Anterior cingulate cortex (tissue), 58 donors: ENCODE data around the gene RAB9B.
"Not testable (repeated sequence)": the region's sequence is repeated elsewhere in the genome, so short reads cannot be mapped to it uniquely, and the experiment has no call there.

ENCODE experiments used
- DNase-seq, 58 donors: peaks; one replicate each; lab custom pipeline; 2025; lab: John Stamatoyannopoulos, UW

Gene RAB9B

GRCh38 chrX:103831803-103832544 is at the start of gene RAB9B:
TSS of gene RAB9B (minus strand) at chrX:103832257. CDS start at chrX:103825784, 6,473 bp downstream.
- peak in 56 of 58 donors; percentile 1 to 76 (median 52) for DNase-seq

GRCh38 chrX:103879339-103879738 is 47.3 kb upstream of the RAB9B start:
- no peak for DNase-seq

- no peak for DNase-seq
These were observed 46.5 kb upstream of the RAB9B start for GRCh38 chrX:103878466-103879122.

DNA sequence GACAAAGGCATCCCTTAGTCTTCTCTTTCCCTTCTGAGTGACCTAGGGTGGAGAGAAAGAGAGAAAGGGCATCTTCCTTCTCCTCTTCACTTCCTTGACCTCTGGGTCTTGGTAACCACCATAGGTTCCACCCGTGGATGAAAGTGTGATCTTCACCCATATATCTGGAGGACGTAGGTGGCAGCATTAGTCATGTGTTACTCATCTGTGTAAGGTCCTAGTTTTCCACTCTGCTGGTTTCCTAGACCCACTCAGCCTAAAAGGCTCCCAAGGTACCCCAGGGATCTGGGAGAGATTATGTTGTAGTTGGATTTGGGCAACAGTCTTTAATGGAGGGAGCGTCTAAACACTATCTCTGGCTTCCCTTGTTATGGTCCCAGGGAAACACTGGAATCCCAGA is 45.5 kb upstream of the RAB9B start:
- no peak for DNase-seq

DNA sequence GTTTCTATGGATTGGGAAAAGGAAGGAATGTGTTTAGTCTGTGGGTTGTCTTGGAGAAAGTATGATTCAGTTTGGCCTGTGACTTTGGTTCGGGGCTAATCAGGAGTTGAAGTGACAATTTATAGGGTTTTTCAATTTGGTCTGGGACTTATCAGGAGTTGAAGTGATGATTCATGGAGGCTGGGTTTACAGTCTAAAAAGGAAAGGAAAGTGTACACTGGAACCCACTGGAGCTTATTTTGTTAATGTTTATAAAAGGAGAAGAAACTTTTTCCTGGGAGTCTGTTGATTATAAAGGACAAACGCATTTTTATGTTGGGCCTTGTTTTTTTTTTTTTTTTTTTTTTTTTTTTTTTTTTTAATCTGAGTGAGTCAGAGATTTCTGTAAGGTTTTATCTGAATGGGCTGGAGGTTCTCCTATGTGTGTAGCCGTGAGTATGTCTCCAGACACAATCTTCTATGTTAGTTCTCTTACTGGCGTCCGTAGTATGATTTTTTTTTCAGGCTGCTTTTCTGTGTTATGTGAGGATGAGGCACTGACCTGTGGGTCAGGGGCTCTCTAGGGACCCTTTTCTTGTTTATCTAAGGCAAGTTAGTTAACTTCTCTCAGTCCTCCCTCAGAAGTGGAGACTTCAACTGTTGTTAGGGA is 33.0 kb upstream of the RAB9B start:
- DNase-seq = no peak

DNA sequence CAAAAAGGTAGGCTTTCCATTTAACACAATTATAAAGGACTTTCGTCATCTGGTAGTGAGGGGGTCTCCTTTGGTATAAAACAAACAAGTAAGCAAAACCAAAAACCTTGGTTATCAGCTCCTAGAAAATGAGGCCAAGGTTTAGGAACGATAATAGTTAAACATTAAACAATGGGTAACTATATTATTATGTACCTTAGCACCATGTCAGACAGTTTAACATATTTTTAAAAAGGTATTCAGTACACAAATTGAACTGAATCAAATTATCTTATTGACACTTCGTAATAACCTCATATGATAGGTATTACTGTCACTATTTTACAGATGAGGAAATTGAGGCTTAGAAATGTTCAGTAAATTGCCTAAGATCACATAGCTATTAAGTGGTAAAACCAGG is 32.1 kb upstream of the RAB9B start:
- DNase-seq = no peak

- no peak for DNase-seq
These were observed 29.1 kb upstream of the RAB9B start for GRCh38 chrX:103861200-103861599.

DNA sequence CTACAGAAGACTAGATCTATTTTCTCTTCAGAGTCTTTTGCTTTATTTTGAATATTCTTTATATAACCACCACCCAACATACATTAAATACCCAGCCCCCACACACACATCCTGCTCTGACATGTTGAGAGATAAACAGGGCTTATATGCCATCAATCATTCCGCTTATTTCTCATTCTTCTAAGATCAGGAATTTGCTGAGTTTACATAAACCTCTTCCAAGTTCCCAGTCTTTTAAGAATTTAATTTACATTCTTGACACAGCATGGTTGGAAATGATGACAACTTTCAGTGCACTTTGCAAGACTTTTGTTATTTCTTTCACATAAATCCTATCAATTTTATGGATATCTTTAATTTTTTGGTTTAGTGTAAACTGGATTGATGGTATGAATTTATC is 17.5 kb upstream of the RAB9B start:
- DNase-seq = no peak

DNA sequence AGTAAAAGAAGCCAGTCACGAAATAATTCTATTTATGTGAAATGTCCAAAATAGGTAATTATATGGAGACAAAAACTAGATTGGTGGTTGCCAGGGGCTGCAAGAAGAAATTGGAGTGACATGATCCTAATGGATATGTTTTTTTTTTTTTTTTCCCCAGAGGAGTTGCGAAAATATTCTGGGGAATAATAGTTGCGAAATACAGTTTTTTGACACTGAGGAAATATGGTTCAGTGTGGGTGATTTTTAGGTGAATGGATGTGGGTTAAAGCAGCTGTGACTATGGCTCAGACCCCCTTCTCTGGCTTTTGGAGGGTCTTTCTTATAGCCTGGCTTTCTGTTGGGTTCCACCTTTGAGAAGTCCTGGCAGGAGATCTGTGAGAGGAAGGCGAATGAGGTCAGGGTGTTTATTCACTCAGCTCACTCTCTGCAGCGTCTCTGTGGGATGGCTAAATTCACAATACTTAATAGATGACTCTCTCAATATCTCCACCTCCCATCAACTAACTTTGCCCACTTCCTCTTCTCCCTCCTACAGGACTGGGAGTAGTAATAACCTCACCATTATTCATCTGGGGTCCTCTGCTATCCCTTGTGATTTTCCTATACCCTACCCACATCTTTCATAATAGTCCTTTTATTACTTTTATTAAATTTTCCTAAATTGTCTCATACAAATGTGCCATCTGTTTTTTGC is 15.3 kb upstream of the RAB9B start:
- DNase-seq = no peak

- DNase-seq = no peak
These were observed 14.3 kb upstream of the RAB9B start for GRCh38 chrX:103846386-103846785.

DNA sequence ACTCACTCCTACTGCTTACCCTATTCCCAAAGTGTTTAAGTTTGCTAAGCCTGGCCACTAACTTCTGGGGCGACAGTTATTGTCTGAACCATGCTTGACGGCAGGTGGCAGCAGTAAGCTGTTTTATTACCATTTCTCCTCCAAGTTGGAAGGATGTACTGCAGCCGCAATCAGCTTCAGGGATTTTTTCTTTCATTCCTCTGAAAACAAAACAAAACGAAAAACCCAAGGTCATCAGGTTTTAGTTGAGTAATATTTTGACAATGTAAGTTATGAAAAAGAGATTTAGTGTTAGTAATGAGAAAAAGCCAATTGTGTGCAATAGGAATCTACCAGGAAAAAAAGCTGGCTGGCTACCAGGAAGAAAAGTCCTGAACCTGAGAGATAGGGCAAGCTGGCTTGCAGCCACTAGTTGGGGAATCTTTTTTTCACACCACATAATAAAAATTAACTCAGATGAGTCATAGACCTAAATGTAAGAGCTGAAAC is 13.2 kb upstream of the RAB9B start:
- DNase-seq = peak in 46 of 58 donors; percentile 0 to 61 (median 6)

GRCh38 chrX:103839404-103839803 is 7.3 kb upstream of the RAB9B start:
- DNase-seq = no peak

DNA sequence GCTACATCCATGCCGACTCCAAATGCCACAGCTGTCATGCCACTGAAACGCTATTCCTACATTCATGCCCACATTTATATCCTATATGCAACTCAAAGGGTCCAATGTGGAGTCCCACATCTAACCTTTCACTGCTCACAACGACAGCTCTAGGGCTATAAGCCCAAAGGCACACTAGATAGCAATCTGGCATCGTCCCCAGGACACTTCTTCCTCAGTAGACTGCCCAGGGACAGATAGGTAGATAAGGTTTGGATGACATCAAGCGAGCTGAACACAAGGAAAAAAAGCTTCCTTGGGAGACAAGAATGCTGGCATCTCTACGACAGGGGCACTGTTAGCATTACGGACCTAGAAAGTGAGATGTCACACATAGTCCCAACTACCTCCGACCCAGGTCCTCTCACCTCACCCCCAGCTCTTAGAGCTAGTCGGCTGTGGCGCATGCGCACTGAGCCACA is 685 bp downstream of the RAB9B start:
- peak in 7 of 58 donors; percentile 12 to 59 (median 22) for DNase-seq

DNA sequence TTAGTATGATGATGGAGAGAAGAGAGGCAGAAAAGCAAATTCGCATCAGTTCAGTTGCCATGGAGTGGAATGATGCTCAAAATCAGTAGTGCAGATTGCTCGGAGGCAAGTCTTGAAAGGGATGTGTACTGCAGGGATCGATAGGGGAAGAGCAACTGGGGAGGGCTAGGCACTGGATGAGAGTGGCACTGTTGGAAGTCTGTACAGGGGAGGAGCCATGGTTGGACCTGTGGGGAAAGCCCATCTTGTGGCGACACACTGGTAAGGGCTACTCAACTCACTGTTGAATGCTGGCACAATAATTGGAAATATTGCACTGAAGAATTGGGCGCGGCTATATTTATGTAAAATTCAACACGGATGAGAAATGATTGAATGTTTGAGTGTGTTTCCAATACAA is 1.2 kb downstream of the RAB9B start:
- peak in 21 of 58 donors; percentile 0 to 29 (median 4) for DNase-seq

GRCh38 chrX:103828529-103828928 is 3.5 kb downstream of the RAB9B start:
- no peak for DNase-seq

GRCh38 chrX:103825881-103826280 is 6.2 kb downstream of the RAB9B start:
- DNase-seq = no peak

DNA sequence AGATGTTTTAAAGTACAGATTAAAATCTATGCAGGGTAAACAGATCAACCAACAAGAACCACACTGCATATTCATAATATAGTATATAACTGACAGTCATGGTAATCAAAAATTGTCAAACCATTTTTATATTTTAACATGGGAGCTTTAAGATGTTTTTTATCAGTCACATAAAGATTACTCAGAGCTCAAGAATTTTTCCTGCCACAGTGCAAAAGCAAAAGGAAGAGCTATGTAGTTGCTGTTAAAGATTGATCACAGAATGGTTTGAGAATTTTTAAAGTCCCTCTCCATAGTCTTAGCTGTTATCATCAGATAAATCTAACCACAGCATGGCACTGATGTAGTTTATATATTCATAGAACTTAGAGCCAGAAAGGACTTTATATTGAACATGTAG is 8.5 kb downstream of the RAB9B start:
- DNase-seq = no peak

DNA sequence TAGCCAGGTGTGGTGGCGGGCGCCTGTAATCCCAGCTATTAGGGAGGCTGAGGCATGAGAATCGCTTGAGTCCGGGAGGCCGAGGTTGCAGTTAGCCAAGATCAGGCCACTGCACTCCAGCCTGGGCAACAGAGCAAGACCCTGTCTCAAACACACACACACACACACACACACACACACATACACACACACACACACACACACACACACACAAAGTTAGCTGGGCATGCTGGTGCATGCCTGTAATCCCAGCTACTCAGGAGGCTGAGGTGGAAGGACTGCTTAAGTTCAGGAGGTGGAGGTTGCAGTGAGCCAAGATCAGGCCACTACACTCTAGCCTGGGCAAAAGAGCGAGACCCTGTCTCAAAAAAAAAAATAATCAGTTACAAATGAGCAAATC is 11.3 kb downstream of the RAB9B start:
- not testable (repeated sequence) for DNase-seq

GRCh38 chrX:103818842-103819619 is 13.0 kb downstream of the RAB9B start:
- no peak for DNase-seq

- peak in 4 of 58 donors; percentile 3 to 22 (median 9) for DNase-seq
These were observed 14.6 kb downstream of the RAB9B start for GRCh38 chrX:103817502-103817901.
